NCI-H2107 treated with DMSO at 0.1 percent for 48 hours (cell line): ENCODE results near the gene PARD3B.

Experiments
- DNase-seq: peaks from one replicate; lab custom pipeline; 2025; ENCODE audit not compliant: unreplicated experiment; lab: John Stamatoyannopoulos, UW

PARD3B gene

GRCh38 chr2:204691911-204692510 is 146.7 kb downstream of the PARD3B start:
- DNase-seq, result peak; percentile 50

- no peak for DNase-seq
These were observed 147.5 kb downstream of the PARD3B start for GRCh38 chr2:204692790-204693189.

- no peak for DNase-seq
These were observed 148.0 kb downstream of the PARD3B start for GRCh38 chr2:204693262-204693661.

GRCh38 chr2:204695506-204695905 is 150.2 kb downstream of the PARD3B start:
- DNase-seq, result no peak

- no peak for DNase-seq
These were observed 150.8 kb downstream of the PARD3B start for GRCh38 chr2:204696124-204696523.

- DNase-seq, result peak; percentile 77
These were observed 160.1 kb downstream of the PARD3B start for GRCh38 chr2:204705243-204705932.

- DNase-seq, result no peak
These were observed 161.7 kb downstream of the PARD3B start for GRCh38 chr2:204706939-204707338.

- no peak for DNase-seq
These were observed 167.9 kb downstream of the PARD3B start for GRCh38 chr2:204713211-204713610.

- no peak for DNase-seq
These were observed 170.1 kb downstream of the PARD3B start for GRCh38 chr2:204715361-204715760.

GRCh38 chr2:204717591-204717990 is 172.3 kb downstream of the PARD3B start:
- DNase-seq, result no peak

- no peak for DNase-seq
These were observed 173.3 kb downstream of the PARD3B start for GRCh38 chr2:204718607-204719006.

GRCh38 chr2:204720874-204721273 is 175.6 kb downstream of the PARD3B start:
- no peak for DNase-seq

GRCh38 chr2:204722207-204722606 is 176.9 kb downstream of the PARD3B start:
- no peak for DNase-seq

GRCh38 chr2:204722691-204723090 is 177.4 kb downstream of the PARD3B start:
- DNase-seq, result no peak

GRCh38 chr2:204725693-204726360 is 180.6 kb downstream of the PARD3B start:
- no peak for DNase-seq

- no peak for DNase-seq
These were observed 181.6 kb downstream of the PARD3B start for GRCh38 chr2:204726831-204727230.

GRCh38 chr2:204727368-204727767 is 182.1 kb downstream of the PARD3B start:
- no peak for DNase-seq

GRCh38 chr2:204730603-204731002 is 185.3 kb downstream of the PARD3B start:
- DNase-seq, result no peak

- DNase-seq, result no peak
These were observed 186.7 kb downstream of the PARD3B start for GRCh38 chr2:204732019-204732418.

GRCh38 chr2:204737296-204737695 is 192.0 kb downstream of the PARD3B start:
- no peak for DNase-seq

- no peak for DNase-seq
These were observed 193.4 kb downstream of the PARD3B start for GRCh38 chr2:204738721-204739120.

GRCh38 chr2:204743393-204743960 is 198.2 kb downstream of the PARD3B start:
- no peak for DNase-seq
